SU-DHL-6 (cell line): ENCODE results near the gene RECQL5.

Experiments used
- H2AFZ ChIP-seq: fragments of 200-600 bp; sonication (generic); 2 replicates; pipeline ENCODE4 v1.6.1; 2014; ENCODE audit warnings: low read depth, mild to moderate bottlenecking, moderate library complexity, mixed read lengths, antibody characterized with exemption, low read length; ENCODE audit not compliant: severe bottlenecking
- H3F3A ChIP-seq: fragments of 200-600 bp; shearing (Covaris generic); 2 replicates; pipeline ENCODE4 v1.6.0; 2016; ENCODE audit warnings: antibody characterized with exemption, mild to moderate bottlenecking; ENCODE audit not compliant: insufficient read depth
- H3K27ac ChIP-seq: fragments of 200-600 bp; sonication (generic); 2 replicates; pipeline ENCODE4 v1.5.1; 2016; ENCODE audit warnings: low read depth, mild to moderate bottlenecking, low read length, moderate library complexity, mixed read lengths
- H3K27me3 ChIP-seq: fragments of 200-600 bp; sonication (generic), shearing (Covaris generic); 2 replicates; pipeline ENCODE4 v1.6.0; 2014; ENCODE audit warnings: mild to moderate bottlenecking, low read length
- H3K36me3 ChIP-seq: fragments of 200-600 bp; sonication (generic); 2 replicates; pipeline ENCODE4 v1.6.1; 2014; ENCODE audit warnings: mild to moderate bottlenecking, low read length, mixed read lengths
- H3K4me2 ChIP-seq: fragments of 300-600, 200-600 bp; shearing (Covaris generic), sonication (generic); 2 replicates; pipeline ENCODE4 v1.6.0; 2014; ENCODE audit warnings: low read length, low read depth, mild to moderate bottlenecking; ENCODE audit not compliant: poor library complexity, severe bottlenecking
- H3K4me3 ChIP-seq: fragments of 200-600 bp; sonication (generic); 2 replicates; pipeline ENCODE4 v1.5.1; 2014; ENCODE audit warnings: antibody characterized with exemption, low read length, mild to moderate bottlenecking, mixed read lengths; ENCODE audit not compliant: insufficient read depth, poor library complexity, severe bottlenecking
- H3K79me2 ChIP-seq: fragments of 200-600 bp; sonication (generic); 2 replicates; pipeline ENCODE4 v1.6.1; 2014; ENCODE audit warnings: mild to moderate bottlenecking, low read length, moderate library complexity; ENCODE audit not compliant: insufficient read depth
- H3K9ac ChIP-seq: fragments of 200-600 bp; sonication (generic); 2 replicates; pipeline ENCODE4 v1.7.0; 2014; ENCODE audit warnings: mild to moderate bottlenecking, low read length
- H3K9me2 ChIP-seq: fragments of 200-600 bp; sonication (generic); replicated peaks from 2 replicates; pipeline ENCODE4 v1.6.1; 2014; ENCODE audit warnings: low read length; ENCODE audit not compliant: insufficient read depth
- H3K9me3 ChIP-seq: fragments of 200-600 bp; sonication (generic); 2 replicates; pipeline ENCODE4 v1.6.1; 2014; ENCODE audit warnings: low read length, mixed read lengths; ENCODE audit not compliant: insufficient read depth
- H4K20me1 ChIP-seq: fragments of 200-600 bp; sonication (generic); 2 replicates; pipeline ENCODE4 v1.6.1; 2014; ENCODE audit warnings: low read depth, mild to moderate bottlenecking, antibody characterized with exemption, low read length, moderate library complexity, mixed read lengths
- EZH2phosphoT487 ChIP-seq: fragments of 200-600 bp; sonication (generic), shearing (Covaris generic); conservative IDR thresholded peaks from 2 replicates; pipeline ENCODE4 v1.6.1; 2018; ENCODE audit warnings: mild to moderate bottlenecking, antibody characterized with exemption, low read length, moderate library complexity, mixed read lengths
- TF ChIP-seq, protein P1 (sequence below): fragments of 200-600 bp; sonication (generic); IDR thresholded peaks from one replicate; pipeline ENCODE4 v1.5.1; 2017; ENCODE audit warnings: antibody characterized with exemption, mild to moderate bottlenecking, low read length, moderate library complexity; ENCODE audit not compliant: insufficient read depth, poor library complexity, severe bottlenecking

The RECQL5 gene

DNA sequence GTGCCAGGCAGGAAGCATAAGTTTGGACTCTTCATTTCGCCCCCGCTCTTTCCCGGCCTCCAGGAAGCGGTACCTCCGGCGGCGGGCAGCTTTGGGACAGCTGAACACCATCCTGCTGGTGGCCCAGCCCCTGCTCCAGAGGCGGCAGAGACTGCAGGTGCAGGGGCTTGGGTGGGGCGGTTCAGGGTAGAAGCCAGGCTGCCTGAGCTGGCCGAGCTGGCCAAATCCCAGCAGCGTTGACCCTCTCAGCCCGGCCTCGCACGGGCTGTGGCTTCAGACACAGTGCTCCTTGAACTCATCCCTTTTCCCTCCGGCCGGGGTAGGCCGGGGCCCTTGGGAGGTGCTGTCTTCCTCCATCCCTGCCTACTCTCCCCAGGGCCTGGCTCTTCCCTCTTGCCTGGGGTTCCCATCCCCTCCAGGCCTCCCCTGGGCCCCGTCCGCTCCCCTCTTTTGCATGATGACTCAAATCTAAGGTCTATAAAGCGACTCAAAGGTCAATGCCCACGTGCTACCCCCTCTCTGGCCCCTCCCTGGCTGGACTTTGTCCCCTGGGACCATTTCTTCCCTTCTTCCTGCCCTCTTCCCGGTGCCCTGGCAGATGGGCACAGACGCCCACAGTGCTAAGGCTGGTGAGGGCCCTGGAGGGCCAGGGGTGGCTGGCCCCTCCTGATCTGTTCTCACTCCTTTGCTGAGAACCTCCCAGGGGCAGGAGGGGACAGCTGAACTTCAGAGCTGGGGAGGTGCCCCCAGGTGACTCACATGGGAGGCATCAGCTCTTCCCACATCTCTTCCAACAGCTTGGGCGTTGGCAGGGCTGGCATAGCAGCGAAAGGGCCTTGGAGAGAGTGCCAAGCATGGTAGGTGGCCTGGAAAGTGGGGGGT, 56.6 kb downstream of the RECQL5 start:
- Histone ChIP-seq H3K79me2 (no peaks in the 10 kb centered on the region), H4K20me1 (no peaks in the 10 kb centered on the region), H2AFZ (no peak overlapping the region), H3K4me2 (no peak overlapping the region), H3K9me3 (no peaks in the 10 kb centered on the region), H3K4me3 (no peak overlapping the region), H3K36me3 (no peaks in the 10 kb centered on the region), H3K9ac (no peak overlapping the region), H3K9me2 (no peaks in the 10 kb centered on the region), H3K27me3 (no peaks in the 10 kb centered on the region), H3K27ac (no peak overlapping the region), H3F3A (no peaks in the 10 kb centered on the region)
- TF ChIP-seq, protein P1, sequence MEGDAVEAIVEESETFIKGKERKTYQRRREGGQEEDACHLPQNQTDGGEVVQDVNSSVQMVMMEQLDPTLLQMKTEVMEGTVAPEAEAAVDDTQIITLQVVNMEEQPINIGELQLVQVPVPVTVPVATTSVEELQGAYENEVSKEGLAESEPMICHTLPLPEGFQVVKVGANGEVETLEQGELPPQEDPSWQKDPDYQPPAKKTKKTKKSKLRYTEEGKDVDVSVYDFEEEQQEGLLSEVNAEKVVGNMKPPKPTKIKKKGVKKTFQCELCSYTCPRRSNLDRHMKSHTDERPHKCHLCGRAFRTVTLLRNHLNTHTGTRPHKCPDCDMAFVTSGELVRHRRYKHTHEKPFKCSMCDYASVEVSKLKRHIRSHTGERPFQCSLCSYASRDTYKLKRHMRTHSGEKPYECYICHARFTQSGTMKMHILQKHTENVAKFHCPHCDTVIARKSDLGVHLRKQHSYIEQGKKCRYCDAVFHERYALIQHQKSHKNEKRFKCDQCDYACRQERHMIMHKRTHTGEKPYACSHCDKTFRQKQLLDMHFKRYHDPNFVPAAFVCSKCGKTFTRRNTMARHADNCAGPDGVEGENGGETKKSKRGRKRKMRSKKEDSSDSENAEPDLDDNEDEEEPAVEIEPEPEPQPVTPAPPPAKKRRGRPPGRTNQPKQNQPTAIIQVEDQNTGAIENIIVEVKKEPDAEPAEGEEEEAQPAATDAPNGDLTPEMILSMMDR = no peak
- no peak for TF ChIP-seq EZH2phosphoT487

DNA sequence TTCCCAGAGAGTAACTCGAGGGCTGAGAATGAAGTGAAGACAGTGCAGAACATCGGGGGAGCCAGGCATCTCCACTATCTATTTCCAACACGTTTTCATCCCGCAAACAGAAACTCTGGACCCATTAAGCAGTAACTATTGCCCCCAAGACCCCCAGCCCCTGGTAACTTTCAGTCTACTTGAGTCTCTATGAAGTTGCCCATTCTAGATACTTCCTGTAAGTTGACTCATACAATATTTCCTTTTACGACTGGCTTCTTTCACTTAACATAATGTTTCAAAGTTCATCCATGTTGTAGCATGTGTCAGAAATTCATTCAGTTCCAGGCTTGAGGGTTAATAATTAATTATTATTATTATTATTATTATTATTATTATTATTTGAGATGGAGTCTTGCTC, 59.9 kb downstream of the RECQL5 start:
- Histone ChIP-seq H3K4me2 (no peak overlapping the region), H4K20me1 (no peaks in the 10 kb centered on the region), H3F3A (no peaks in the 10 kb centered on the region), H3K4me3 (no peak overlapping the region), H3K9ac (no peak overlapping the region), H3K9me2 (no peaks in the 10 kb centered on the region), H3K27me3 (no peaks in the 10 kb centered on the region), H2AFZ (no peak overlapping the region), H3K36me3 (no peaks in the 10 kb centered on the region), H3K79me2 (no peaks in the 10 kb centered on the region), H3K9me3 (no peaks in the 10 kb centered on the region), H3K27ac (no peak overlapping the region)
- TF ChIP-seq, protein P1 = no peak
- TF ChIP-seq EZH2phosphoT487 = no peak

DNA sequence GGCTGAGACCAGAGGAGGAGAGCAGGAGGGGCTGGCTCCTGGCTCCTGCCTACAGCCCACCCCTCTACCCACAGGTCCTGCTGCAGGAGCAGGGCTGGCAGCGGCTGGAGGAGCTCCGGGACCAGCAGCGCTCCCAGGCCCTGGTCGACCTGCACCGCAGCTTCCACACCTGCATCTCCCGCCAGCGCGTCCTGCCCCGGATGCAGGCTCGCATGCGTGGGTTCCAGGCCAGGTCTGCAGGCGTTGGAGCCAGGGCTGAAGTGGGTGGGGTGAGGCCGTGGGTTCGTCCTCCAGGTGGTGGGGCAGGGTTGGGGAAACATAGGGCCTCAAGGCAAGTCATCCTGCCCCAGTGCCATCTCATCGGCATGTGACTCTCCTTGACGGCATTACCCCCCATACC, 61.2 kb downstream of the RECQL5 start:
- no peak overlapping the region for H3K9ac ChIP-seq
- H3K27ac ChIP-seq = no peak overlapping the region
- no peaks in the 10 kb centered on the region for H3K9me3 ChIP-seq
- TF ChIP-seq, protein P1 = no peak
- no peak for TF ChIP-seq EZH2phosphoT487
- H2AFZ ChIP-seq = no peak overlapping the region
- H3K9me2 ChIP-seq = no peaks in the 10 kb centered on the region
- H3K4me2 ChIP-seq = no peak overlapping the region
- H3K4me3 ChIP-seq = no peak overlapping the region
- H3K27me3 ChIP-seq = no peaks in the 10 kb centered on the region
- no peaks in the 10 kb centered on the region for H3K36me3 ChIP-seq
- H3K79me2 ChIP-seq = no peaks in the 10 kb centered on the region
- no peaks in the 10 kb centered on the region for H3F3A ChIP-seq
- H4K20me1 ChIP-seq = no peaks in the 10 kb centered on the region
